A549 (cell line): Measurements from ENCODE around the gene FAM227A. TPM values are rescaled to one million over a fixed set of nuclear protein-coding genes. Genes with fewer than 3 reads are reported as not detected.

Experiments used
- ATAC-seq, 2 experiments: fragments of 200-7000 bp in 1 of 2; fragments of >200 bp in 1 of 2; cut with Nextera tagmentation in 1 of 2; cut with Tn5 transposase in 1 of 2; 3 replicates each; pipeline versions ENCODE4 v1.8.0 to v1.9.1; 2018 to 2020; ENCODE audit warnings: mild to moderate bottlenecking in 1 of 2, moderate library complexity in 1 of 2
- CTCF ChIA-PET: fragments of 300-600 bp; sonication (Branson Sonifier 250); formaldehyde crosslinking; extraction: SDS; loops from one replicate; lab custom pipeline; 2021; ENCODE audit warnings: antibody characterized with exemption, inconsistent platforms; lab: Yijun Ruan, JAX
- POLR2A ChIA-PET: fragments of 350-600 bp; formaldehyde crosslinking; extraction: SDS; loops from one replicate; lab custom pipeline; 2021; ENCODE audit warnings: antibody characterized with exemption, inconsistent platforms; lab: Yijun Ruan, JAX
- DNase-seq, 2 experiments: peaks; one replicate each; pipeline versions ENCODE4 v3.0.0 to v3.0.0-alpha.2; 2011 to 2016; ENCODE audit warnings: low read depth in 1 of 2, low spot score in 1 of 2
- FAIRE-seq: peaks from 2 replicates; lab custom pipeline; 2011; peaks lifted over from hg19 to GRCh38; lab: Jason Lieb, UNC
- H3K27ac ChIP-seq, 2 experiments: fragments of >200 bp; sonication (Bioruptor Twin); formaldehyde crosslinking; 3 replicates each; pipeline ENCODE4 v1.5.1; 2016 to 2017
- H3K4me1 ChIP-seq: fragments of >200 bp; sonication (Bioruptor Twin); formaldehyde crosslinking; 3 replicates; pipeline ENCODE4 v1.6.1; 2016
- H3K4me2 ChIP-seq: fragments of >200 bp; sonication (Bioruptor Twin); formaldehyde crosslinking; 3 replicates; pipeline ENCODE4 v1.6.1; 2016
- H3K4me3 ChIP-seq: fragments of >200 bp; sonication (Bioruptor Twin); formaldehyde crosslinking; 3 replicates; pipeline ENCODE4 v1.5.1; 2016
- H3K9me3 ChIP-seq: fragments of >200 bp; sonication (Bioruptor Twin); formaldehyde crosslinking; 3 replicates; pipeline ENCODE4 v1.6.1; 2016
- BHLHE40 ChIP-seq: IDR thresholded peaks from 2 replicates; pipeline ENCODE4 v1.6.1; 2012; ENCODE audit warnings: low read depth, low read length, inconsistent platforms
- CBX8 ChIP-seq: fragments of 200-600 bp; sonication (generic); IDR thresholded peaks from 2 replicates; pipeline ENCODE4 v1.6.1; 2016
- CHD2 ChIP-seq: fragments of 150-350 bp; IDR thresholded peaks from 2 replicates; pipeline ENCODE4 v1.6.1; 2014; ENCODE audit warnings: low read length; ENCODE audit not compliant: partially characterized antibody
- CHD4 ChIP-seq: fragments of 200-600 bp; sonication (generic); IDR thresholded peaks from 2 replicates; pipeline ENCODE4 v1.6.1; 2016; ENCODE audit warnings: antibody characterized with exemption, mild to moderate bottlenecking, borderline replicate concordance
- EHF ChIP-seq: fragments of 250-450 bp; sonication (Bioruptor Pico); IDR thresholded peaks from 2 replicates; pipeline ENCODE4 v1.5.0; 2020; ENCODE audit warnings: mild to moderate bottlenecking
- EHMT2 ChIP-seq: fragments of 200-600 bp; sonication (generic); IDR thresholded peaks from 2 replicates; pipeline ENCODE4 v1.6.1; 2016; ENCODE audit warnings: antibody characterized with exemption, low read depth, mild to moderate bottlenecking, moderate library complexity
- ESRRA ChIP-seq: fragments of 150-350 bp; IDR thresholded peaks from 2 replicates; pipeline ENCODE4 v1.6.1; 2014; ENCODE audit warnings: mild to moderate bottlenecking, low read length, borderline replicate concordance
- FOSB ChIP-seq: fragments of 250-450 bp; sonication (Bioruptor Pico); IDR thresholded peaks from 2 replicates; pipeline ENCODE4 v1.5.0; 2020; ENCODE audit warnings: mild to moderate bottlenecking, moderate library complexity
- FOXS1 ChIP-seq: fragments of 250-450 bp; sonication (Bioruptor Pico); IDR thresholded peaks from 2 replicates; pipeline ENCODE4 v1.5.0; 2020; ENCODE audit warnings: mild to moderate bottlenecking, moderate library complexity
- HDAC2 ChIP-seq: fragments of 200-600 bp; sonication (generic); IDR thresholded peaks from 2 replicates; pipeline ENCODE4 v1.6.1; 2016
- HEYL ChIP-seq: fragments of 250-450 bp; sonication (Bioruptor Pico); IDR thresholded peaks from 2 replicates; pipeline ENCODE4 v1.8.0; 2021; ENCODE audit warnings: mild to moderate bottlenecking, moderate library complexity
- HOXA7 ChIP-seq: fragments of 250-450 bp; sonication (Bioruptor Pico); IDR thresholded peaks from 2 replicates; pipeline ENCODE4 v1.5.0; 2020; ENCODE audit warnings: mild to moderate bottlenecking, moderate library complexity
- HOXB5 ChIP-seq: fragments of 250-450 bp; sonication (Bioruptor Pico); IDR thresholded peaks from 2 replicates; pipeline ENCODE4 v1.5.0; 2020; ENCODE audit warnings: mild to moderate bottlenecking, moderate library complexity
- JUN ChIP-seq, 2 experiments: fragments of >200 bp; sonication (Bioruptor Twin); formaldehyde crosslinking; IDR thresholded peaks; 2 replicates in 1 of 2; 3 replicates in 1 of 2; pipeline ENCODE4 v1.6.1; 2016 to 2017
- KDM5A ChIP-seq: fragments of 200-600 bp; sonication (generic); IDR thresholded peaks from 2 replicates; pipeline ENCODE4 v1.6.1; 2016; ENCODE audit warnings: antibody characterized with exemption, mild to moderate bottlenecking
- MAZ ChIP-seq: fragments of 150-350 bp; IDR thresholded peaks from 2 replicates; pipeline ENCODE4 v1.6.1; 2014; ENCODE audit warnings: antibody characterized with exemption, low read depth, low read length, borderline replicate concordance
- NPAS2 ChIP-seq: fragments of 250-450 bp; sonication (Bioruptor Pico); IDR thresholded peaks from 2 replicates; pipeline ENCODE4 v1.8.0; 2022; ENCODE audit warnings: mild to moderate bottlenecking, moderate library complexity, borderline replicate concordance
- RAD21 ChIP-seq, 2 experiments: fragments of >200 bp in 1 of 2; sonication (Bioruptor Twin) in 1 of 2; formaldehyde crosslinking in 1 of 2; IDR thresholded peaks in 1 of 2; conservative IDR thresholded peaks in 1 of 2; 2 replicates in 1 of 2; 3 replicates in 1 of 2; pipeline ENCODE4 v1.6.1; 2012 to 2018; ENCODE audit warnings: inconsistent platforms in 1 of 2
- SMC3 ChIP-seq: fragments of >200 bp; sonication (Bioruptor Twin); formaldehyde crosslinking; IDR thresholded peaks from 3 replicates; pipeline ENCODE4 v1.6.1; 2018; ENCODE audit warnings: inconsistent platforms
- SREBF2 ChIP-seq: fragments of 450-650 bp; IDR thresholded peaks from 2 replicates; pipeline ENCODE4 v1.6.1; 2014; ENCODE audit warnings: mild to moderate bottlenecking, moderate library complexity
- TFCP2L1 ChIP-seq: fragments of 250-450 bp; sonication (Bioruptor Pico); IDR thresholded peaks from 2 replicates; pipeline ENCODE4 v1.5.0; 2021; ENCODE audit warnings: mild to moderate bottlenecking
- ZC3H11A ChIP-seq: fragments of 450-650 bp; IDR thresholded peaks from 2 replicates; pipeline ENCODE4 v1.6.1; 2014; ENCODE audit warnings: antibody characterized with exemption, mild to moderate bottlenecking
- ZFP36 ChIP-seq: fragments of 450-650 bp; IDR thresholded peaks from 2 replicates; pipeline ENCODE4 v1.6.1; 2014; ENCODE audit warnings: borderline replicate concordance; ENCODE audit not compliant: partially characterized antibody
- ZNF302 ChIP-seq: fragments of 250-450 bp; sonication (Bioruptor Pico); IDR thresholded peaks from 2 replicates; pipeline ENCODE4 v1.9.0; 2021; ENCODE audit warnings: inconsistent platforms, mild to moderate bottlenecking, moderate library complexity
- ZSCAN20 ChIP-seq: fragments of 250-450 bp; sonication (Bioruptor Pico); IDR thresholded peaks from 2 replicates; pipeline ENCODE4 v1.8.0; 2022; ENCODE audit warnings: mild to moderate bottlenecking, moderate library complexity
- WGBS: methylation state at CpG from one replicate; pipeline ENCODE4 v1.1.6; 2017; ENCODE audit errors: missing lambda C conversion rate; 5-methylcytosine and 5-hydroxymethylcytosine counted together
- polyA plus RNA-seq, 4 experiments: library from polyadenylated mRNA; depleted of rRNA in 3 of 4; stranded (reverse); fragments of >200 nt; fragmentation: RNase III in 1 of 4; extraction: RNeasy Plus Mini Kit Qiagen cat#74134 plus additional on column Dnase treatment in 1 of 4; gene quantifications; 2 replicates in 3 of 4; 3 replicates in 1 of 4; pipeline ENCODE4 v1.2.3, GENCODE V29; 2011 to 2017
- TF ChIP-seq, protein P1 (sequence below): fragments of >200 bp; sonication (Bioruptor Twin); formaldehyde crosslinking; IDR thresholded peaks from 3 replicates; pipeline ENCODE4 v1.6.1; 2016
- TF ChIP-seq, protein P2 (sequence below): fragments of 250-450 bp; sonication (Bioruptor Pico); IDR thresholded peaks from 2 replicates; pipeline ENCODE4 v1.5.0; 2020; ENCODE audit warnings: low read depth, mild to moderate bottlenecking, moderate library complexity

Gene FAM227A
- polyA plus RNA-seq, 2 of the 4 experiments (the other 2 are of a cell fraction) = 1.4 to 3.5 TPM

DNA sequence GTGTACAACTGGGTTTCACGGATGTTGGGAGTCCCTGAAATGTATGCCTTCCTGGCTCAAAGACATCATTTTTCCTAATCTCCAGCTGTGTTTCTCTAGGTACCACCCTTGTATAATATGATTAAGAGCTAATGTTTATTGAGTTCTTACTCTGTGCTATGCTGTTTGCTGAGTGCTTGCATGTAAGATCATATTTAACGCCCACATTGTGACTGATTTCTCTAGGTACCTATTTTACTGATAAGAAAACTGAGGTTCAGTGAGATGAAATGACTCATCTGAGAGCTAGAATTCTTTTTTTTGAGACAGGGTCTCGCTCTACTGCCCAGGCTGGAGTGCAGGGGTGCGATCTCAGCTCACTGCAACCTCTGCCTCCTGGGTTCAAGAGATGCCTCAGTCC is 42.6 kb downstream of the FAM227A start:
- Histone ChIP-seq H3K27ac (no peak overlapping the region), H3K4me2 (no peak overlapping the region), H3K4me3 (no peak overlapping the region), H3K4me1 (no peaks in the 10 kb centered on the region; the same call in 2 of the 3 replicates), H3K9me3 (peaks cover 1% of the 10 kb centered on the region; the same call in 1 of the 3 replicates)
- TF ChIP-seq CBX8 (no peak), SREBF2 (no peak), ESRRA (no peak), NPAS2 (CRISPR knock-in tag) (no peak), ZNF302 (CRISPR knock-in tag) (no peak), KDM5A (no peak), JUN (IDR thresholded peaks at IDR 0.05) (no peak), ZSCAN20 (CRISPR knock-in tag) (no peak), EHMT2 (no peak), EHF (no peak), HOXB5 (CRISPR knock-in tag) (no peak), SMC3 (no peak), FOXS1 (CRISPR knock-in tag) (no peak), MAZ (no peak), TFCP2L1 (CRISPR knock-in tag) (no peak), ZC3H11A (no peak)
- TF ChIP-seq, protein P1, sequence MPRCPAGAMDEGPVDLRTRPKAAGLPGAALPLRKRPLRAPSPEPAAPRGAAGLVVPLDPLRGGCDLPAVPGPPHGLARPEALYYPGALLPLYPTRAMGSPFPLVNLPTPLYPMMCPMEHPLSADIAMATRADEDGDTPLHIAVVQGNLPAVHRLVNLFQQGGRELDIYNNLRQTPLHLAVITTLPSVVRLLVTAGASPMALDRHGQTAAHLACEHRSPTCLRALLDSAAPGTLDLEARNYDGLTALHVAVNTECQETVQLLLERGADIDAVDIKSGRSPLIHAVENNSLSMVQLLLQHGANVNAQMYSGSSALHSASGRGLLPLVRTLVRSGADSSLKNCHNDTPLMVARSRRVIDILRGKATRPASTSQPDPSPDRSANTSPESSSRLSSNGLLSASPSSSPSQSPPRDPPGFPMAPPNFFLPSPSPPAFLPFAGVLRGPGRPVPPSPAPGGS = no peak
- TF ChIP-seq, protein P2, sequence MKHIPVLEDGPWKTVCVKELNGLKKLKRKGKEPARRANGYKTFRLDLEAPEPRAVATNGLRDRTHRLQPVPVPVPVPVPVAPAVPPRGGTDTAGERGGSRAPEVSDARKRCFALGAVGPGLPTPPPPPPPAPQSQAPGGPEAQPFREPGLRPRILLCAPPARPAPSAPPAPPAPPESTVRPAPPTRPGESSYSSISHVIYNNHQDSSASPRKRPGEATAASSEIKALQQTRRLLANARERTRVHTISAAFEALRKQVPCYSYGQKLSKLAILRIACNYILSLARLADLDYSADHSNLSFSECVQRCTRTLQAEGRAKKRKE (CRISPR knock-in tag) = no peak
- DNase-seq (no peak), FAIRE-seq (no peak), ATAC-seq (no peak)
- CTCF ChIA-PET = no interaction called here
- POLR2A ChIA-PET = no interaction called here
- 92% methylated on average over 4 of the region's 4 CpGs for WGBS

DNA sequence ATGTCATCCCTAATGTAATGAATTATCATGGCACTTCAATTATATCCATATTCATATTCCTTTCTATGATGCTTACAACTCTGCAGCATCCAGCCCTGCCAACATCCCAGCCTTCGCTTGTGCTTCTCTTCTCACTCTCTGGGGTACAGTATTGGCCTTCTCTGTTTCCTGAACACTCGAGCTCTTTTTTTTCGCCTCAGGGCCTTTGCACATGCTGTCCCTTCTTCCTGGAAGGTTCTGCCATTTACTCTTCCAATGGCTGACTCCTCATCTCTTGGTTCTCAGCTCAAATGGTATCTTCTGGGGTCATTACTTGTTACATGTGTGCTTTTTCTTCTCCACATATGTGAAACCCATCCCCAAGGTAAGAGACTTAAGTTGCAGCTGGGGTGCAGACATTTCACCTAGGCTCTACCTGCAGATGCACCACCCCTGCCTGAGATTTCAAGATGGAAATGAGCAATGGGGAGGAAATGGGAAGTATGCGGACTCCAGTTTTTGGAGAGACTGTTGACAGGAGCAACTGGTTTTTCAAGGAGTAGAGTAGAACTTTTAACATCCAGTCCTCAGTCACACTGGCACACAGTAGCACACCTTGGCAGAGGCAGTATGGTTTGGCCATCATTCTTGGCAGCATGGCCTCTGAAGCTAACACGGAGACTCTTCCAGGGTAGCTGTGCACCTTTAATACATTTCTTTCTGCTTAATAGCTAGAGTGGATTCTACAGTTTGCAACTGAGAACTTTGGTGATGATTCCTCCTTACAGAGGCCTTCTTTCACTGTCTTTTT is 43.8 kb downstream of the FAM227A start:
- CTCF ChIA-PET = no interaction called here
- H3K9me3 ChIP-seq = no peaks in the 10 kb centered on the region
- no peak overlapping the region for H3K4me2 ChIP-seq
- H3K27ac ChIP-seq = no peak overlapping the region
- FAIRE-seq (no peak), DNase-seq (no peak), ATAC-seq (no peak)
- TF ChIP-seq HDAC2 (no peak), FOSB (no peak), CHD4 (no peak)
- WGBS = 92% methylated on average over 5 of the region's 5 CpGs
- POLR2A ChIA-PET = no interaction called here
- no peak overlapping the region for H3K4me3 ChIP-seq
- no peaks in the 10 kb centered on the region; the same call in 2 of the 3 replicates for H3K4me1 ChIP-seq

DNA sequence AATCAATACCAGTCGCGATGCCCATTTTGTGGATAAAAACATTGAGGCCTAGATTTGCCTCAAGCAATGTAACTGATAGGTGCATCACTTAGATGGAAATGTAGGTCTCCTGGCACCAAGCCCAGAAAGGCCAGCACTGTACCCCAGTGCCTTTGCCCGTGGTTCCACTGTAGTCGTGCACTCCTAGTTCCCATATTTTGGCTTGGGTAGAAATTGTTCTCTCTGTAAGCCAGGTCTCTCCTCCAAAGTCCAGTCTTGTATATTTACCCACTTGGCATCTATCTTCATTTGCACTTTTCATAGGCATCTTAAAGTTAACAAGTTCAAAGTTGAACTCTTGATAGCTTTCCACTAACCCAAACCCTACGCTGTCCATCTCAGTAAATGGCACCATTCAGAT is 44.6 kb downstream of the FAM227A start:
- WGBS = 95% methylated on average over 5 of the region's 5 CpGs
- FAIRE-seq = no peak

More for the DNA sequence above, 44.6 kb downstream of the FAM227A start:
- ATAC-seq (no peak), DNase-seq (no peak)
- H3K4me3 ChIP-seq = no peak overlapping the region
- no peak overlapping the region for H3K27ac ChIP-seq
- ChIA-PET POLR2A (no interaction called here), CTCF (no interaction called here)
- H3K4me2 ChIP-seq = no peak overlapping the region
- H3K9me3 ChIP-seq = no peaks in the 10 kb centered on the region
- H3K4me1 ChIP-seq = peaks cover 3% of the 10 kb centered on the region; the same call in 2 of the 3 replicates
- no peak for TF ChIP-seq ZFP36
- no peak for TF ChIP-seq ZNF302 (CRISPR knock-in tag)
- no peak for TF ChIP-seq SMC3
- TF ChIP-seq TFCP2L1 (CRISPR knock-in tag) = no peak
- no peak for TF ChIP-seq CBX8
- TF ChIP-seq JUN (IDR thresholded peaks at IDR 0.05) = no peak
- no peak for TF ChIP-seq FOXS1 (CRISPR knock-in tag)
- no peak for TF ChIP-seq CHD2
- TF ChIP-seq, protein P1 = no peak
- TF ChIP-seq MAZ = no peak
- TF ChIP-seq RAD21 (conservative IDR thresholded peaks at IDR 0.05 in 1 of 2, IDR thresholded peaks at IDR 0.05 in 1 of 2) = no peak
- TF ChIP-seq BHLHE40 = no peak
- TF ChIP-seq HEYL (CRISPR knock-in tag) = no peak
- TF ChIP-seq HOXA7 (CRISPR knock-in tag) = no peak
